GM21390 (cell line): ENCODE measurements around the gene TMX4.
"Not testable (repeated sequence)": the region's sequence is repeated elsewhere in the genome, so short reads cannot be mapped to it uniquely, and the experiment has no call there.

Experiments used
- ATAC-seq: cut with Tn5 transposase; IDR thresholded peaks from one replicate; pipeline ENCODE4 v1.9.1; 2021; ENCODE audit not compliant: unreplicated experiment

The TMX4 gene, protein sequence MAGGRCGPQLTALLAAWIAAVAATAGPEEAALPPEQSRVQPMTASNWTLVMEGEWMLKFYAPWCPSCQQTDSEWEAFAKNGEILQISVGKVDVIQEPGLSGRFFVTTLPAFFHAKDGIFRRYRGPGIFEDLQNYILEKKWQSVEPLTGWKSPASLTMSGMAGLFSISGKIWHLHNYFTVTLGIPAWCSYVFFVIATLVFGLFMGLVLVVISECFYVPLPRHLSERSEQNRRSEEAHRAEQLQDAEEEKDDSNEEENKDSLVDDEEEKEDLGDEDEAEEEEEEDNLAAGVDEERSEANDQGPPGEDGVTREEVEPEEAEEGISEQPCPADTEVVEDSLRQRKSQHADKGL

DNA sequence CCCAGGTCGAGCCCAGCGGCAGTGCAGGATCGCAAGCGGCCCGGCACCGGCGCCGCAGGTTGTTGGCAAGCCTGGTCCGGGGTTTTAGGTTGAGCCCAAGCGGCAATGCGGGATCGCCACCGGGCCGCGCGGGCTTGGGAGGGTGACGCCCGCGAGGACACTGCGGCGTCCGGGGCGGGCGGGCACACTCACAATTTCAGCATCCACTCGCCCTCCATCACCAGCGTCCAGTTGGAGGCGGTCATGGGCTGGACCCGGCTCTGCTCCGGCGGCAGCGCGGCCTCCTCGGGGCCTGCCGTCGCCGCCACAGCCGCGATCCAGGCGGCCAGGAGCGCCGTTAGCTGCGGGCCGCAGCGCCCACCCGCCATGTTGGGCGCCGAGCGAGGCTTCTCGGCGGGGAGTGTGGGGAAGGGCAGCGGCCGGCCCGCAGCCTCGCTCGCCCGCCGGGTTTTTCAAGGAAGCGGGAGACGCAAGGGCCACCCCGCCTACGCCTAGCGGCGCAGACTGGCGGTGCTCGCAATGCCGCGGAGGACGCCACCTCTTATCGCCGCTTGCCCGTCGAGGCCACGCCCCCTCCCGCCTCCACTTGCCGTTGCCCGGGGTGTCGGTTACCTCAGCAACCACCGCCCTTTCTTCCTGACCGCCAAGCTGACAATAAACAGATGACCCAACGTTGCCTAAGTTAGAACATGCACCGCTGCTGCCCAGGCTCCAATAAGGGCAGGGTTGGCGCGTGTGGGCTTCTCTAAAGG lies at the start of gene TMX4:
TMX4 (minus strand) TSS at position 516 of the 752 bp plus-strand sequence; CDS start at position 368, 148 bp downstream.
- peak; percentile 89 for ATAC-seq

DNA sequence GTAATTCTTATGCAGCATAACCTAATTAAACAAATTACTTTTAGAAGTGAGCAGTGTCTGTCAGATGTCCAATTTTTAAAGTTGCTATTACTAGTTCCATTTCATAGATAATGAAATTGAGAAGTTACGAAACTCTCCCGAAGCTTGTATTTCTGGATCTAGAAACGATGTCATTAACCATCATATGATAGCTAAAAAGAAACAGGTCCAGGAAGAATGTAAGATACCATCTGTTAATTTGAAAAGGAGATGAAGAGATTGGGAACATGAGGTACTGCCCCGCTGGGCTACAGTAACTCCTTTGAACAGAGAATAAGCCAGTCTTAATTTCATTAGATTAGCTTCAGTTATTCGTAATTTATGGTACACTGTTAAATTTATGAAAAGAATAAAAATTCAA lies 47.5 kb upstream of the TMX4 start:
- ATAC-seq, result no peak

DNA sequence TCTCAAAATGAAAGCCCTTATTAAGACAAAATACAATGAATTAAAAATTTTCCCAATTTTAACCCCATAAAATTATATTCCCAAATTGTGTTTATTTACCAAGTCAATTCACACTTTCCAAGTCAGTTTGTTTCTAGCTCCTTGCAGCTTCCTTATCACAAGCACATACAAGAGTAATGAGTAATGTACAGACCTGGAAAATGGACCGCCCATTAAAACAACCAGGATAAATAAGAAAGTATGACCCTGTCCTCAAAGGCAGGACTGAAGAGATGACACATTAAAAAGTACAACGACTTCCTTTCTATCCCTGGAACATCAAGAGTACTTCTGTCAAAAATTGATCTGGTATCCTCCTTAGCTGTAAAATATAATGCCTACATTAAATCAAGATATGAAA lies 47.1 kb upstream of the TMX4 start:
- no peak for ATAC-seq

DNA sequence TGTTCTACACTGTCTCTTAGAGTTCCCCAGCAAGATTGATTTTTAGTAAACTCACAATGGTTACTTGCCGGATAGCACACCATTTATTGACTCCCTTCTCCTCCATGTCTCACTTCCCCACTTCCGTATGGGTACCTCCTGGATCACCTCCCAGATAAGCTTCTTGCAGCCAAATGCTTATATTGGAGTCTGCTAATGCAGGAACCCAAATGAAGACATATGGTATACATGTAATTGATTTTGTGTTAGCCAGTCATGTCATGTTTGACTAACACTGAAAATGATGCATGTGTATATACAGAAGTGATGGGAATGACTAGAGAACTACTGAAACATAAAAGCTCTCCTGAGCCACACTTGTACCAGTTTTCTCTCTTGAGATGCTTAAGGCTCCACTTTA lies 46.1 kb upstream of the TMX4 start:
- no peak for ATAC-seq

DNA sequence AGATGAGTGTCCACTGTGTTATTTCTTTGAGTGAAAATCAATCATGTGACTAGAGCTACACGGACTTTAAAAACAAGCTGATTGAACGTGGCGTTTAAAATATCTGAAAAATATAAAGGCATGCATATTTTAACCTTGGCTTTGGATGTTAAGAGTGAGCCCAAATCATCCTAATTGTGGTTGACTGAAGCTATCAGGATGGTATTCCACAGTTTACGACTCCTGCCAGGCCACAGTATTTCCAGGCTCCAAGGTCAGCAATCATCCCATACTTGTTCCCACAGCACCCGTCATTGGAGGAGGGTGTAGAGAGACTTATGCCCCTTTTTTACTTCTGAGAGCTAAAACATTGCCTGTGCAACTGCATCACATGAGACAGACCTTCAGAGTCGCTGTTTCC lies 43.2 kb upstream of the TMX4 start:
- ATAC-seq, result no peak

DNA sequence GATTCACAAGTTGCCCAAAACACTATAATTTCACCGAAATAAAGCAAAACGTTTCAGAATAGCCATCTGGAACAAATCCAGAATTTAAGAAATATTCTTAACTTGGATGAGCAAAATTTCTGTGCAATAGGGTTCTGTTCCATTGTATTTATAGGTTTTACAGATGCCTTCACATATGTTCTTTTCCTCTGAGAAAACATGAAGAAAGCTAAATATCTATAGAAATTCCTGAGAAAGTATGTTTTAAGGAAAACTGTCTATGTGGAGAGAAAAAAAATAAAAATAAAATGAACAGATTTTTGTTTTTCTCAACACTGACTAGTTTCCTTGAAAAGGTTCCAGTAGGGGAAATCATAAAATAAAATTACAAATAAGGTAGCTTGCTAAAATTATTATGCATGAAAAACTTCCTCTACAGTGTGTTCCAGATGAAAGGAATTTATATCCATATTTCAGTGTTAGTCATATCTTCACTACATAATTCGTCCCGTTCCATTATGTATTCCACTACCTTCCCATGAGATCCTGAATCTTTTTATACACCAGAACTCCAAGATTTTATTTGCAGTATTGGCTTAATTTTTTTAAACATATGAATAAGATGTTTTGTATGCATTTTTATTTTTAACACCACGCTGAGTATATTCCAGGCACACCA lies 42.4 kb upstream of the TMX4 start:
- no peak for ATAC-seq

DNA sequence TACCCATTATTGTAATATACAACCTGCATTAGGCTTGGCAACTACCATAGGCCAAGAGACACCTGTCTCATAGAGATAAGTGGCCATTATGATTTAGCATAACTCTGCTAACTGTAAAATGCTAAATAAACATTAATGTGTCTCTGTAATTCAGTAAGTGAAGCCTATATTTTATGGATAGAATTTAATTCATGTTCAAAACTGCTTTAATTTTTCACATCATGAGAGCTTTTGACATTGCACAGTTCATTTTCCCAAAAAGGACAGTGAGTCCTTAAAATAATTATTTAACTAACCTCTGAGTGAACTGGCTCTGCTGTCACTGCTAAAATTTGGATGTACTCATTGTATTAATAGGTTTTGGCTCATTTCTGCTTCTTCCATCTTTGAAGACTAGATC lies 41.4 kb upstream of the TMX4 start:
- no peak for ATAC-seq

DNA sequence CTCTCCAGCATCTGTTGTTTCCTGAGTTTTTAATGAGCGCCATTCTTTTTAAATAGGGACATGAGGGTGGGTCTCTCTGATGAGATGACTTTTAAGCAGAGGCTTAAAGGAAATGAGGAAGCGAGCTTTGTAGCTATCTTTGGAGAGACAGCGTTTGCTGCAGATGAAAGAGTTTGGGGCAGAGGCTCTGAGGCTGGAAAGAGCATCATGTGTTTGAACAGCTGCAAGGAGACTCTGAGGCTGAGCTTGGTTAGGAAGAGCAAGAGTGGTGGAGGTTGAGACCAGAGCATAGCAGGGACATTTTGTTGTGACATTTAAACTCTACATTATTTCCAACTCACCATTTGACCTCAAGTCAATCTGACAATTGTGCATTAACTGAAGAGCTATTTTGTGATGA lies 38.3 kb upstream of the TMX4 start:
- ATAC-seq, result no peak

DNA sequence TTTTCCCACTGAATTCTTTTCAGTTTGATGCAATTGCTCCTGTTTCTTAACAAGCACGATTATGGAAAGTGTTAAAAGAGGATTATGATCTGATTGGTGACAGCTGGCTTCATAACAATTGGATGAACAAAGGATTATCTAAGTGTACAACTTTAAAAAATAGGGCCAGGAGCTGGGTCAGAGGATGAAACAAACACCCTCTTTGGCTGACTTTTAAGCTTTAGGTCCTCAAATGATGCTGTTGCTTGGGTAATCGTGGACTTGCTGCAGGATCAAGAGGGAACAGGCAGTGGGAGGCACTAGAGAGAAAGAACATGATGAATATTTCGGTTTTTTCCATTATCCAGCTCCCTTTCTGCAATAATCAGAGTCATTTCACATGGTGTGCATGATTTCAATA lies 35.5 kb upstream of the TMX4 start:
- ATAC-seq, result no peak

DNA sequence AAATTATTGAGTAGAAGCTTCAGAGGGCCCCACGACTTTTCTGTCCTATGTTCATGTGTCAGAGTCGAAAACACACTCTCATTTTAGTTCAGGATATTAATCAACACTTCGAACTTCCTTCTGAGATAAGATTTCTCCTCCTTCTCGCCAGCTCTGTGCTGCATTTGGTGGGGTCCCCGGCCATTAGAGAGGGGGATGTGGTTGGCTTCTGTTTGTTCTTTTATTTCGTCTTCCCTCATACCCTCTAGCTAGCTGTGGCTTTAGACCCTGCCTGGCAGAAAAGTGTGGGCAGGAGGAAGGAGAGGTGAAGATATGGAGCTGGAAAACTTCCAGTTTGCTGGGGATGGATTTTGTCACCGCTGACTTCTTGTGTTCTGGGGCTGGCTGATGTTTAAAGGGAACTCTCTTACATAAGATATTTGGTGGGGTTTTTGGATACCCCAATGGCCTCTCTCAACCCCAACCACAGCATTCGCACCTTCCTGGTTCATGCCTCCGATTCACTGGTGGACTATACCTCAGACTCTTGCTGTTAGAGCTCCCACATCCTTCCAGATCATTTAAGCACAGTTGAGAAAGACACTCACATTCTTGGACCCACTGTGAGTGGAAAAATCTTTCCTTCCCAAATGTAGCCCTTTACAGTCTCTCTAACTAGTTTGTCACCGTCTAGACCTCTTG lies 30.7 kb upstream of the TMX4 start:
- ATAC-seq, result no peak

DNA sequence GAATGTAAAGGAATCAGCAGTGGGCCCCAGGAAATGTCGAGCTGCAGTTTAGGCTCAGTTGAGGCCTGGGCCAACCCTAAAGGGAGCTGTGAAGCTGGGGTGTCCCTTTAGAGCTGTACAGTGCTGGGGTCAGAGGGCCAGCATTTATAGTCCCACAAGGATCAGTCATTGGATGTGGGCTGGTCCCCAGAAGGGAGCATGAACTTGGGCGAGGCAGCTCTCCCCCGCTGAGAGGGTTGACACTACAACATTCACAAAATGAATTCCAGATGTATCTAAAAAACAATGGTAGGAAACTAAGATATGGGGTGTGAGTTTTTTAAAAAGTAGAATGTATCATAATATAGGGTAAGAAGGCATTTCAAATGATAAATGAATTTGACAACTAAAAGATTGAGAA lies 29.7 kb upstream of the TMX4 start:
- no peak for ATAC-seq

DNA sequence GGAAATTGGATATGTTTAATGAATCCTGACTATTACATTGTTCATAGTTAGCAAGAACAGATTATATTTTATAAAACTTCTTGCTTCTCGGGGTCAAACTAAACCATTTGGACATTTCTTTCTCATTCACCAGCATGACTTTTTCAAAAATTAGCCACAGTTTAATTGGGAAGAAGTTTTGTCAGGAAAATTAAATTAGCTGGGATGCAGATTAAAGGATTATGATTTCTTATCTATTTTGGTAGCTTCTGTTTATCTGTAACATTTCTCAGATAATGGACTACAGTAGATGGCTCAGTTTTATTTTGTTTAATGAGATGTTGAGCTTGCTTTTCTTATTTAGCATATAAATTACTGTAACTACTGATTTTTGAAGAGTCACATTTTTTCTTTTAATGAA lies 26.4 kb upstream of the TMX4 start:
- no peak for ATAC-seq

DNA sequence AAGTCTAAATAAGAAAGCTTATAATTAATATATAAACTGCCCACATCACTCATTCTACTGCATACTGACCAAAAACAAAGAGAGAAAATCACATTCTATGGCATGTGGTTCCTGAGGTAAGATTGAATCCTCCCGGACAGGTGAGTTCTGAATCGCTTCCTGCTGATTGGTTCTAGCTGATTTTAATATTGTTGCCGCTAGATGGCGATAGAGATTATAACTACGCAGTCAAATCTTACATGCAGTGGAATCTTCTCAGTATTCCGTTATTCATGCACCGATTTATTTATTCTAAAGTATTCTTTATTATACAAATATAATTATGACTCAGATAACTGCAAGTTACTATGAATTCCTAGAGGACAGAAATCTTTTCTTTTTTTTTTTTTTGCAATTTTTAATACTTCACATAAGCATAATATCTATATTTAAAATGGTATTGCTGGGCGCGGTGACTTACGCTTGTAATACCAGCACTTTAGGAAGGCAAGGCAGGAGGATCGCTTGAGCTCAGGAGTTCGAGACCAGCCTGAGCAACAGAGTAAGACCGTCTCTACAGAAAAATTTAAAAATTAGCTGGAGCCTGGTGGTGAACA lies 24.2 kb upstream of the TMX4 start:
- ATAC-seq, result peak; percentile 91

DNA sequence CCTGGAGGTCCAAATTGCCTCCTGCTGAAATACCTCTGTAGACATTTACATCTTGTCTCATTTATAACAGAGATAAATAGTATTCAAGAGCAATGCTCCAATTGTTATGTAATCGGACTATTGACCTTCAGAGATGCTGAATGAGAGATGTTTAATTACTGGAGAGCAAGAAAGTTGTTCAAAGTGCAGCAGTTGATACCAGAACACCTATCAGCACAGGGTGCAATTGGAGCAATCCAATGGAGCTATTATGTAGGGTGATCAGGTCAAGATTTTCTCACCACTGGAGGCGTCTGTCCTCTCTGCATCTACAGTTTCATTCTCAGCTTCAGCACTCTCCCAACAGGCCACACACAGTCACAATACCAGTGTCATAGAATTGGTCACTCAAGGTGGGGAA lies 19.5 kb upstream of the TMX4 start:
- no peak for ATAC-seq

DNA sequence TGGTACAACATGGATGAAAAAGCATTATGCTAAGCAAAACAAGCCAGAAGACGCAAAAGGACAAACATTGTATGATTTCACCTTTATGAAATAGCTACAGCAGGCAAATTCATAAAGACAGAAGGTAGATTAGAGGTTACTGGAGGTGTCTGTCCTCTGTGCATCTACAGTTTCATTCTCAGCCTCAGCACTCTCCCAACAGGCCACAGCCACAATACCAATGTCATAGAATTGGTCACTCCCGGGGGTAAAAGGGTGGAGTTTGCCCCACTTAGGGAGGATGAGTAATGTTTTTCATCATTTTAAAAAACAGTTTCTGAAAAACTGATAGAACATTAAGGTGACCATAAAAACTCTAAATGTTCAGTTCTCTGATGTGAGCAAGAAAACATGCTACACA lies 17.2 kb upstream of the TMX4 start:
- no peak for ATAC-seq

DNA sequence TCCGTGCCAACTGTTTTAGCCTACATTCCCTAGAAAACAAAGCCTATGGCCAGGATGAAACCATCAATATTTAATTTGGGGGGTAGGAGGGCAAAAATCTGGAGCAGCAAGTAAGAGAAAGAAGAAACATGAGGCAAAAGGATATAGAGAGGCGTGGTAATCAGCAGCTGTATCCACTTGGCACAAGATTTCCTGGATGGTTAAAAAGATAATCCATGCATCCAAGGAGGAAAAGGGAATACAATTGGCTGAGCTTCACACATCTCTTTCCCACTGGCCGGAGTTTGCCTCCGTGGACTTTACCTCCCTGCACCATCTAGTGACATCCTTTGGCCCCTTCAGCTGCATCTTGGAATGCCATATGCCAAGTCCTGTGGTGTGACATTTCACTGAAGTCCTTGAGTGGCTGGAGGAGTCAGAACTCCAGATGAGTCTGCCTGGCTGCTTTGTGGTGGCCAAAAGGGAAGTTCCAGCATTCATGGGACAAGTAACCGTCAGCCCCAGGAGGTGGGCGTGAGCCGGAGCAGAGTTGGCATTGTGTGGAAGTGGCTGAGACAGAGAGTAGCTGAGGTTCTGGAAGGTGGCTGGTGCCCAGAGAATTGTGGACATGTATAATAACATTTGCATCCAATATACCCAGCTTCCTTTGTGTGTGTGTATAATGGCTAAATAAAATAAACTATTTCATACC lies 13.7 kb upstream of the TMX4 start:
- no peak for ATAC-seq

DNA sequence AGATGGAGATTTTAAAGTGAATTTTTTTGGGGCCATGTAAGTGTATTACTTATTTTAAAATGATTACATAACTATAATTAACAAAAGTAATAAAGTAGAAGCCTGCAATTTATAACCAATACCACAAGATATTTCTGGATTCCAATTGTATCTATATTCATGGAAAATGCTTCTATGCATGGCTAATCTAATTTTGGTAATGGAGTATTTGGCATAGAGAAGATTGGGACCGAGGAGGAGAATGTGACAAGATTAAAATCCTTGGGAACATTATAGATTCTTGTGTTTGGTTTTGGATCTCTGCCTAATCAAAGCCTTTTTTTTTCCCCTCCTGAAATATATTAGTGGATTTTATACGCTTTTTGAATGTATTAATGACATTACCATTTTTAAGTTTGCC lies 12.9 kb upstream of the TMX4 start:
- ATAC-seq, result no peak

DNA sequence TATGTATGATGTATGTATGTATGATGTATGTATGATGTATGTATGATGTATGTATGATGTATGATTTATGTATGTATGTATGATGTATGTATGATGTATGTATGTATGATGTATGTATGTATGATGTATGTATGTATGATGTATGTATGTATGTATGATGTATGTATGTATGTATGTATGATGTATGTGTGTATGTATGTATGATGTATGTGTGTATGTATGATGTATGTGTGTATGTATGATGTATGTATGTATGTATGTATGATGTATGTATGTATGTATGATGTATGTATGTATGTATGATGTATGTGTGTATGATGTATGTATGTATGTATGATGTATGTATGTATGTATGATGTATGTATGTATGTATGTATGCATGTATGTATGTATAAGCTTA lies 12.0 kb upstream of the TMX4 start:
- ATAC-seq, result not testable (repeated sequence)

DNA sequence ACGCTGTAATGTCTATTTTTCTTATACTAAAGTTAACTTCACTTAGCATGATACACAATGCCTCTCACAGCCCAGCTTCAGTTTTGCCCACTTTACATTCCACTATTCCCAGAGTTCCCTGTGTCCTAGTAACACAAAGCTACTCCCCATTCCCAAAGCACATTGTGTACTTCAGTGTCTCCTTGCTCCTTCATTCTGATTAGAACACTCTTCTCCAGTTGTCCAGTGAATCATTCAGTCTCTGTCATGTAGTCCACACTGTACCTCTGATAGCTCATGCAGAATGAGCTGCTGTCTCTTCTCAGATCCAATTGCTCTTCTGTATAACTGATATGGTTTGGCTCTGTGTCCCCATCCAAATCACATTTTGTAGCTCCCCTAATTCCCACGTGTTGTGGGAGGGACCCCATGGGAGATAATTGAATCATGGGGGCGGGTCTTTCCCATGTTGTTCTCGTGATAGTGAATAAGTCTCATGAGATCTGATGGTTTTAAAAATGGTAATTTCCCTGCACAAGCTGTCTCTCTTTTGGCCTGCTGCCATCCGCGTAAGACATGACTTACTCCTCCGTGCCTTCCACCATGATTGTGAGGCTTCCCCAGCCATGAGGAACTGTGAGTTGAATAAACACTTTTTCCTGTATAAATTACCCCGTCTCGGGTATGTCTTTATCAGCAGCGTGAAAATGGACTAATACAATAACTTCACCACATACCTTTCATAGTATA lies 2.1 kb upstream of the TMX4 start:
- no peak for ATAC-seq
